SKM-1 (cell line): ENCODE data around the gene ZBTB40.

Source experiments
- DNase-seq: peaks from one replicate; lab custom pipeline; 2025; ENCODE audit not compliant: unreplicated experiment; lab: John Stamatoyannopoulos, UW

Gene ZBTB40

GRCh38 chr1:22462928-22463327 is 11.3 kb downstream of the ZBTB40 start:
- no peak for DNase-seq

DNA sequence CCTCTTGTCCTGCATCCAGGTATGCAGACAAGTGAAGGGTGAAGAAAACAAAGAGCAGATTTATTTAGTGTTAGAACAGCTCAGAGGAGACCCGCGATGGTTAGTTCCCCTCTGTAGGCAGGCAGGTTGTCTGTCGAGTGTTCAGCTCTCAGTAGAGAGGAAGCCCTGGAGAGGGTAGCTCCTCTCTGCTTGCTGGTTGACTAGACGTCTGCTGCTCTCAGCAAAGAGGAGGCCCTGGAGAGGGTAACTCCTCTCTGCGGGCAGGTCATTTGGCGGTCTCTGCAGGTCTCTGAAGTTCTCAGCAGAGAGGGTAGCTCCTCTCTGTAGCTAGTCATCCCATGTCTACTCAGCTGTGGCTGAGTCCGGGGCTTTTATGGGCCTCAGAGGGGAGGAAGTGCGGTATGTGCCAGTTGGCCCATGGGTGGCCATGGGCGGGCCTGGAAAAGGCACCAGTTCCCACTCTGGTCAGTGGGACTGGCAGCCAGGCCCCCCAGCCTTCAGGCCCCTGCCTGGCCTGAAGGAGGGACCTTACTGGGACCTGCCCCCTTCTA is 13.4 kb downstream of the ZBTB40 start:
- no peak for DNase-seq

- no peak for DNase-seq
Measured at GRCh38 chr1:22465671-22466070, 14.0 kb downstream of the ZBTB40 start.

GRCh38 chr1:22470227-22470626 is 18.6 kb downstream of the ZBTB40 start:
- DNase-seq, result no peak

- no peak for DNase-seq
Measured at GRCh38 chr1:22471078-22471477, 19.4 kb downstream of the ZBTB40 start.

- no peak for DNase-seq
Measured at GRCh38 chr1:22471610-22472009, 20.0 kb downstream of the ZBTB40 start.

DNA sequence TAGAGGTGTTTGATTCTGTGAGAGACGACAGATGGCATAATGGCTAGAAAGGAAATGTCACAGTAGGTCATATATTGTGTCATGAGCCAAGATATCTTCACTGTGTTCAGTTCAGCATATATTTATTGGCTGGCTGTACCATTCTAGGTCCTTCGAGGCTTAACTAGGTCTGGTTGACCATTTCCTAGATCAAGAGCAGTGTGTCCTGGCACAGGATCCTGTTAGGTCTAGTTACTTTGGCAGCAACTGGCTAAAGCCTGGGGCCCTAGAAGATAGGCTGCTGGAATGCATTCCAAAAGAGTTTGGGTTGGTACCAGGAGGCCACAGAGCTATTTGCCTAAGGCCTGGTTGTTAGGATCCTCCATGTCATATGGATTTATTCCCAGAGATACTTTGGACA is 20.9 kb downstream of the ZBTB40 start:
- DNase-seq, result no peak

DNA sequence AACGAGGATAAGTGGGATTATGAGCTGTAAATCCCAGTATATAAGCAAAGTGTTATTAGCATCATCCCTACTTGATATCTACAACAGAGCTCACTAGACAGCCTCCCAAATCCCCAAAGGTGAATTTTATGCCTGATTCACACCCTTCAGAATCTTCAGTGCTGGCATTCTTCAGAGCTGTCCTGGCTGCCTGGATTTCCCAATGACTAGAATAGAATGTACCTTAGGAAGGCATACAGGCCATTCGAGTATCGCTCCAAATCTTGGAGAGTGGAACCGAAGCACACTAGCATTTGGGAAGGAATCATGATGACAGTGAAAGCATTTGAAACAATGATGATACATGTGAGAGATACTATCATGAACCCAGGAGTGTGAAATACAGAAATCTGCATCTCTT is 22.3 kb downstream of the ZBTB40 start:
- DNase-seq, result no peak

DNA sequence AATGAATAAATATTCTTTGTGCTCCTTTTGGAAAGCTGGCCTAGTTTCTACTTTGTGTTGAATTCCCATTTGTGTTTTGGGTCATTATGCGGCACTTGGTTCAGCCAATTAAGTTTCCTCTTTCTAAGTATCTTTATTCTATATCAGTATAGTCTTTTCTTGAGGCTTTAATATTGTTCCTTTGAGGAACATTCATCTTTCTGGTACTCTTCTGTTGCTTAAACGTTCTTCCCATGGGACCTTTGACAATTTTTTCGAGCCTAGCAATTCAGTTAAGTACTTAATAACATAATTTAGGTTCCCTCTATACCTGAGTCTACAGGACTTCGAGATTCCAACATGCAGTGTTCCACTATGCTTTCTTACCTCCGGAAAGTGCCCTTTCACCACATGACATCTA is 24.9 kb downstream of the ZBTB40 start:
- DNase-seq, result no peak

GRCh38 chr1:22483121-22483520 is 31.5 kb downstream of the ZBTB40 start:
- DNase-seq, result no peak

DNA sequence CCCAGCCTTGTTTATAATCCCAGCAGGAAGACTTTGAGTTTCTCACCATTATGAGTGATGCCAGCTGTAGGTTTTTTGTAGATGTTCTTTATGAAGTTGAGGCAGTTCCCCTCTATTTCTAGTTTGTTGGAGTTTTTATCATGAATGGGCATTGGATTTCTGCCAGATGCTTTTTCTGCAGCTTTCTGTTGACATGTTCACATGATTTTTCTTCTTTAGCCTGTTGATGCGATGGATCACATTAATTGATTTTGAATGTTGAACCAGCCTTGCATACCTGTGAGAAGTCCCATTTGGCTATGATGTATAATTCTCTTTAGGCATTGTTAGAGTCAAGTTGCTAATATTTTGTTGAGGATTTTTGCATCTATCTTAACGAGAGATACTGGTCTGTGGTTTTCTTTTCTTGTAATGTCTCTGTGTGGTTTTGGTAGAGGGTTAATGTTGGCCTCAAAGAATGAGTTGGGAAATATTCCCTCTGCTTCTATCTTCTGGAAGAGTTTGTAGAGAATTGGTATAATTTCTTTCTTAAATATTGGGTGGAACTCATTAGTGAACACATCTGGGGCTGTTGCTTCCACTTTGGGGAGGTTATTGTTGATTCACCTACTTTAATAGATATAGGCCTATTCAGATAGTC is 33.2 kb downstream of the ZBTB40 start:
- DNase-seq, result no peak

DNA sequence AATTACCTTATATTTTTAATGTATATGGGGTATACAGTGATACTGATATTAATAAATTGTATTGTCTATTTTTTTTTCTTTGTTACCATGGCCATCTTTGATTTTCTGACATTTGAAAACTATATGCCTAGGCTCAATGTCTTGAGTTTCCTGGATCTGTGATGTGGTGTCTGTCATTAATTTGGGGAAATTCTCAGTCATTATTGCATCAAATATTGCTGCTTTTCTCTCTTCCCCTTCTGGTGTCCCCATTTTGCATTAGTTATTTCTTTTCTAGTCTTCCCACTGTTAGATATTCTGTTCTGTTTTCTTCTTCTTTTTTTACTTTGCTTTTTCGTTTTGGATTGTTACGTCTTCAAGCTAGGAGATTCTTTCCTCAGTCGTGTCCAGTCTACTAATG is 33.8 kb downstream of the ZBTB40 start:
- no peak for DNase-seq

GRCh38 chr1:22487781-22488180 is 36.1 kb downstream of the ZBTB40 start:
- DNase-seq, result no peak

DNA sequence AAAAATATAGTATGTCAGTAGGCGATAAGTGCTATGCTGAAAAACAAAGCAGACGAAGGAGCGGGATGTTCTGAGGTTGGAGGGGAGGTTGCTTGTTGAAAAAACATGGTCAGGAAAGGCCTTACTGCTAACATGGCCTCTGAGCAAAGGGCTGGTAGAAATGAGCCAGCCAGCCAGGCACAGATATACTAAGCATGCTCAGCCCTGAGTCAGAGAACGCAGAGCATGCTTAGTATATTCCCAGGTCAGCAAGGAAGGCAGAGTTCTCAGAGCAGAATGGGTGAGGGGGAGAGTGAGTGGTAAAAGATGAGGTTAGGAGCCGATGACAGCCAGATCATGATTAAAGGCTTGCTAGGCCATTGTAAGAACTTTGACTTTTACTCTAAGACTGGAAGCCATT is 36.7 kb downstream of the ZBTB40 start:
- no peak for DNase-seq

- no peak for DNase-seq
Measured at GRCh38 chr1:22489278-22489677, 37.6 kb downstream of the ZBTB40 start.

- no peak for DNase-seq
Measured at GRCh38 chr1:22489823-22490222, 38.2 kb downstream of the ZBTB40 start.

- no peak for DNase-seq
Measured at GRCh38 chr1:22490309-22490708, 38.7 kb downstream of the ZBTB40 start.

DNA sequence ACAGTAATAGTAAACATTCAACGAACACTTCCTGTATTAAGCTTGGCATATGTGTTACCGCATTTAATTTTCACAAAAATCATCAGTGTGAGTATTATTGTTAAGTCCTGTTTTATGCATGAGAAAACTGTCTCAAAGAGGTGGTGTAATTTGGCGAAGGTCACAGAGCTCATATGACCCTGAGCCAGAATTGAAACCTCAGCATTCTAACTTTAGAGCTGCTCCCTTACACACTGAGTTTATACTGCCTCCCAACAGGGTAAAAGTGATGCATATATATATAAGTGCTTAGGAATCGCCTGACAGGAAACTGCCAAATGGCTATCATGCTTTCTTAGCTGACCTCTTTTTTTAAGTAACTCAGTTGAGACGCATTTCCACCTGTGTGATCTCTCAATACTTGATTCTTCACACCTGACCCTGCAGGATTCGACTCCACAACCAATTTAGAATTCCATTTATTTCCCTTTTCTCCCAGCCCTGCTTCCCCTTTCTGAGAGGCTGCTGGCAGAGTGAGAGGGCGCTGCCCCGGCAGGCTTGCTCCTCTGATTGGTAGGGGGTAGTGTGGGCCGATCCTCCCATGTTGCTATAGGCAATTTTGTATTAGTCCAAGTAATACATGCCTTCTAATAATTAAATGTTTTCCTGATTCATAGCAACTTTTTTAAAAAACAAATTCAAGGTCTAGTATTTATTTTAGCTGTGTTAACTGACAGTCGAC is 40.5 kb downstream of the ZBTB40 start:
- no peak for DNase-seq

DNA sequence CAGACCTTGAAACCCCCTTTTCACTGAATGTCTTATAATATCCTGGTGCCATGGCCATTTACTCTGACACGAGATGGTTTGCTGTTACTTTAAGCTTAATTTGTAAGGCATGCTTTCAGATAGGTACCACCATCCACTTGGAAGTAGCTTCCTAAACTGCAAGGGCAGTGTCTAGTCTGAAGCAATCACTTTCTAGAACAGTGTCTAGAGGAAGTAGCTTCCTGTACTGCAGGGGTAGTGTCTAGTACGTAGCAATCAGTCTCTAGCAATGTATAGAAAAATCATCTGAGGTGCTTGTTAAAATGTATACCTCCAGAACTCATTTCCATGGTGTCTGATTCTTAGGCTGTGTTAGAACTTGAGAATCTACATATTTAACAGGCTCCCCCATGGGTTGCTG is 42.5 kb downstream of the ZBTB40 start:
- peak; percentile 30 for DNase-seq

GRCh38 chr1:22494943-22495579 is 43.4 kb downstream of the ZBTB40 start:
- no peak for DNase-seq

DNA sequence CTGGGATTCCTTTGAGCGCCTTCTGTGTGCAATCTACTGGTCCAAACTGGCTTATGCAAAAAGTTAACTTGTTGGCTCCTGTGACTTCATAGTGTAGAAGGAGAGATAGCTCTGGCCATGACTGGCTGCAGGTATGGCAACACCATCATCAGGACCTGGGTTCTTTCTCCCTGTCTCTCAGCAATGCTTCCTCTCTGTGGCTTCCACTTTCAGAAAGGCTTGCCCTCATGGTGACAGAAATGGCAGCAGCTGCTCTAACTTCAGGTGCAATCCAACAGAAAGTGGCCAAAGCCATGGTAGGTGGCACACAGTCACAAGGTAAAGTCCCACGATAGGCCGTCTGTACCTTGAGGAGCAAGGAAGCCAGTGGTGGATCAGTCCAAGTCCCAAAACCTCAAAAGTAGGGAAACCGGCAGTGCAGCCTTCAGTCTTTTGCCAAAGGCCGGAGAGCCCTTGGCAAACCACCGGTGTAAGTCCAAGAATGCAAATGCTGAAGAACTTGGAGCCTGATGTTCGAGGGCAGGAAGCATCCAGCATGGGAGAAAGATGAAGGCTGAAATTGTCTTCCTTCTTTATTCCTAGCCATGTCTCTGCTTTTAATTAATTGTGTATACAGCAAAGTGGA is 45.0 kb downstream of the ZBTB40 start:
- no peak for DNase-seq

DNA sequence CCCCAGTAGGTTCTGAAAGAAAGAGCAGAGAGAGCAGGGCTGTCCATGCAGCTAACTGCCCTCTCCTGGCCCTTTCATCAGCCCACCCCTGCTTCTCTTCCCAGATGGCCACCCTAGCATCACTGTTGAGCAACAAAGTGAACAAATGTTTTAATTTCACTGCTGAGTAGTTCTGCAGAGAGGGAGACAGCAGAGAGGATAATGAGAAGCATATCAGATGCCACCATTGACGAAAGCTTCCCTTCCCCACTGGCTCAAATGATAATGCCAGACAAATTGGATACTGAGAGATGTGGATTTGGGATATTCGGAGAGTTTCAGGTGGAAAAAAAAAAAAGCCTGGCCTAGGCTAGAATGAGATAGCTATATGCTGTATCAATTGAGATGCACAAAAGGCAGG is 46.8 kb downstream of the ZBTB40 start:
- no peak for DNase-seq
